Hepatic stellate cell (primary cell): ENCODE measurements around the gene VSIR.

Source experiments
- DNase-seq: peaks from one replicate; pipeline ENCODE4 v3.0.0; 2011; ENCODE audit warnings: low spot score

VSIR gene

GRCh38 chr10:71782221-71782916 lies 9.0 kb upstream of the VSIR start:
- no peak for DNase-seq

DNA sequence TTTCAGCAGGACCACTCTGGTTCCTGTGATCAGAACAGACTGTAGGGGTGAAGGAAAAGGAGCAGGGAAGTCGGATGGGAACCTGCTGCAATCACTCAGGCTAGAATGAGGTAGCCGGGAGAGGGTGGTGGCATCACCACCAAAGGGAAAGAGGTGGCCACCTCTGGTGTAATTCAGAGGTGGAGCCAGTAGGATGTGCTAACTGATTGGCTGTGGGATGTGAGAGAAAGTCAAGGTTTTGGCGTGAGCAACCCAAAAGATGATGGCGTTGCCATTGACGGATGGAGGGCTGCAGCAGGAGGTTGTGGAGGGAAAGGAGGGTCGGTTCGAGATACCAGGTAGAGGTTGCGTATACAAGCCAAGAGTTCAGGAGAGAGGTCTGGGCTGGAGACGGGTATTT lies 7.4 kb upstream of the VSIR start:
- DNase-seq: no peak

- DNase-seq: no peak
These were observed 6.8 kb upstream of the VSIR start for GRCh38 chr10:71780156-71780555.

GRCh38 chr10:71779641-71780040 lies 6.3 kb upstream of the VSIR start:
- DNase-seq: no peak

GRCh38 chr10:71778071-71778825 lies 4.9 kb upstream of the VSIR start:
- no peak for DNase-seq

GRCh38 chr10:71777213-71777985 lies 4.1 kb upstream of the VSIR start:
- no peak for DNase-seq

DNA sequence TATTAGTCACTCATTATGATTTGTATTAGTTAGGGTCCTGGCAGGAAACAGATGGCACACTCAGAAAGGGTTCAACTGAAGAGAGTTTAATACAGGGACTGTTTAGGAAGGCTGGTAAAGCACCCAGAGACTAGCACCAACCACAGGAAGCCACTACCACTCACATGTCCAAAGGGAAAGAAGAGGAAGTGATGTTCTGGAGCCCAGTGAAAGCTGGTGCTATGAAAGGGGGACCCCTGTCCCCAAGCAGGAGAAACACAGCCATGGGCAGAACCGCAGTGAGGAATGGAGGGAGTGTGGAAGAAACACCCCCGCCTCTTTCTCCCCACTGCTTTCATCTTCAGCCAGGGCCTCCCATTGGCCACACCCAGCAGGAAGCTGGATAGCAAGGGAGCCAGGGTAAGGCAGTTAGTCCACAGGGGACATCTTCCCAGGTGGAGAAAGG lies 3.2 kb upstream of the VSIR start:
- no peak for DNase-seq

- DNase-seq: no peak
These were observed 1.8 kb upstream of the VSIR start for GRCh38 chr10:71774916-71775702.

- no peak for DNase-seq
These were observed 494 bp downstream of the VSIR start for GRCh38 chr10:71772832-71773220.

GRCh38 chr10:71771821-71772617 lies 1.3 kb downstream of the VSIR start:
- DNase-seq: peak; percentile 80

- no peak for DNase-seq
These were observed 2.1 kb downstream of the VSIR start for GRCh38 chr10:71771204-71771603.

DNA sequence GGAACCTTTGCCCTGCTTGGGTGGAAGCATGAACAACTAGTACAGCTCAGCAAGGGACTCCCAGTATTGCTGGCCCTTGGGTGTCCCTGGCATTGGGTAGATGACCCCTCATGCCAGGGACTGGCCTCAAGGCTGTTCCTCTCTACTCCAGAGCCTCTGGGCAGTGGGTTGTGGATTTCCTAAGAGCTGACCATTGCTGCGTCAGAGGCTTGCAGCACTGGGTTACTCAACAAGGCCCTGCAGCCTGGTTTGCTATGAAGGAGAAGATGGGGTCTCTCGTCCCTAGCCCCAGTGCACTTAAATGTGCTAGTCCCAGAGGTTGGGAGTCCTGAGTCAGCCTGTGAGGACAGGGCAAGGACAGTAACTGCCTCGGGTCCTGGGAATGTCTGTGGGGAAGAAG lies 2.5 kb downstream of the VSIR start:
- no peak for DNase-seq

- no peak for DNase-seq
These were observed 3.1 kb downstream of the VSIR start for GRCh38 chr10:71770255-71770654.

DNA sequence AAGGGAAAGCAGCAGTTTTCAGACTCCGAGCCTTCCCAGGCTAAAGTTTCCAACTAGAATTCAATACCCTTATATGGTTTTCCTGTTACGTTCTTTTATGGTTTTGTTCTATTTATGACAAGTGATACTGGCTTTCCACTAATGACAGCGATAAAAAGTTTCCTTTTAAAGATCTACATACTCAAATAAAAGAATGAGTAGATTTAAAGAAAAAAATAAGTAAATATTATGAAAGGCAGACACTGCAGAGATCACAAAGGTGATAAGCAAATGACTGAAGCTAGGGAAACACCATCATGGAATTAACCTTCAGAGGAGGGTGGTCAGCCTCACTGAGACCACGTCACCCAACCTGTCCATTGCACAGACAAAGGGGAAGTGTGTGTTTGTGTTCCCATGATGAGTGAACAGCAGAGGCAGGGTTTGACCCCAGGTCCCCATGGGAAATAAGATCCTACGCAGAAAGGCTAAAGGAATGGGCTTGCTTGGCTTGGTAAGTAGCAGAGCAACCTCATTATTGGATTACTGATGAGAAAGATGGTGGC lies 4.0 kb downstream of the VSIR start:
- no peak for DNase-seq

GRCh38 chr10:71767420-71768035 lies 5.8 kb downstream of the VSIR start:
- peak; percentile 58 for DNase-seq

- DNase-seq: peak; percentile 94
These were observed 6.5 kb downstream of the VSIR start for GRCh38 chr10:71766717-71767419.

GRCh38 chr10:71765906-71766716 lies 7.2 kb downstream of the VSIR start:
- DNase-seq: no peak

- no peak for DNase-seq
These were observed 8.0 kb downstream of the VSIR start for GRCh38 chr10:71765176-71765904.
